Testis (tissue), 3 donors: ENCODE data around the gene TMEM61. TPM values are rescaled to one million over a fixed set of nuclear protein-coding genes. Genes with fewer than 3 reads are reported as not detected.

Source experiments
- DNase-seq: peaks from one replicate; pipeline ENCODE4 v3.0.0-alpha.2; 2019
- H3K27ac ChIP-seq, 2 donors: fragments of 200-600 bp; sonication (generic); one replicate each; pipeline ENCODE4 v1.5.1; 2019
- H3K27me3 ChIP-seq: fragments of 200-600 bp; sonication (generic); one replicate; pipeline ENCODE4 v1.5.1; 2019
- H3K36me3 ChIP-seq: fragments of 200-600 bp; sonication (generic); one replicate; pipeline ENCODE4 v1.5.1; 2017; ENCODE audit warnings: low read depth; ENCODE audit errors: missing control alignments
- H3K4me1 ChIP-seq: fragments of 200-600 bp; sonication (generic); one replicate; pipeline ENCODE4 v1.5.1; 2019
- H3K4me3 ChIP-seq, 2 donors: fragments of 200-600 bp; sonication (generic); one replicate each; pipeline ENCODE4 v1.5.1; 2017 to 2019
- H3K9me3 ChIP-seq: fragments of 200-600 bp; sonication (generic); one replicate; pipeline ENCODE4 v1.5.1; 2017
- POLR2A ChIP-seq: fragments of 450-650 bp; IDR thresholded peaks from one replicate; pipeline ENCODE4 v1.6.1; 2017; ENCODE audit warnings: antibody characterized with exemption, mild to moderate bottlenecking, moderate library complexity
- WGBS, 2 donors: methylation state at CpG; one replicate each; pipeline ENCODE4 v1.1.5; 2018; 5-methylcytosine and 5-hydroxymethylcytosine counted together
- intact Hi-C: fragments of 100-400 bp; cut with DNase I; formaldehyde crosslinking; loops from one replicate; pipeline ENCODE4 v1.15.1; 2023; ENCODE audit warnings: low total_unique reads
- polyA plus RNA-seq: library from polyadenylated mRNA; stranded (reverse); fragments of 350-450 nt; fragmentation: Illumina TruSeq; extraction: RNeasy Lipid Tissue Mini Kit (QIAGEN cat#74804); gene quantifications from one replicate; pipeline ENCODE4 v1.2.3, GENCODE V29; 2014; ENCODE audit warnings: low read depth, low replicate concordance; ENCODE audit not compliant: insufficient read depth
- total RNA-seq, 2 donors: library from RNA; depleted of rRNA; stranded (reverse); fragments of >200 nt; gene quantifications; one replicate each; pipeline ENCODE4 v1.2.3, GENCODE V29; 2016
- TF ChIP-seq, protein P1 (sequence below), 3 experiments: fragments of 450-650 bp in 2 of 3; fragments of 200-600 bp in 1 of 3; sonication (generic) in 1 of 3; IDR thresholded peaks; one replicate each; pipeline ENCODE4 v1.5.1; 2016 to 2019; ENCODE audit warnings: antibody characterized with exemption in 3 of 3, mild to moderate bottlenecking in 2 of 3, moderate library complexity in 1 of 3

TMEM61 gene
- total and polyA plus RNA-seq, 3 donors from 2014 or later = 0.31 to 1.4 (median 1.1) TPM

GRCh38 chr1:55010194-55010886 is 29.9 kb downstream of the TMEM61 start:
- no peaks in the 10 kb centered on the region for H3K9me3 ChIP-seq
- 92 to 96% methylated on average over 4 to 9 of the region's 9 CpGs for WGBS, 2 donors
- intact Hi-C loops = no loop called here

GRCh38 chr1:55010887-55011217 is 30.4 kb downstream of the TMEM61 start:
- no peaks in the 10 kb centered on the region for H3K27me3 ChIP-seq
- H3K9me3 ChIP-seq = no peaks in the 10 kb centered on the region
- TF ChIP-seq, protein P1, sequence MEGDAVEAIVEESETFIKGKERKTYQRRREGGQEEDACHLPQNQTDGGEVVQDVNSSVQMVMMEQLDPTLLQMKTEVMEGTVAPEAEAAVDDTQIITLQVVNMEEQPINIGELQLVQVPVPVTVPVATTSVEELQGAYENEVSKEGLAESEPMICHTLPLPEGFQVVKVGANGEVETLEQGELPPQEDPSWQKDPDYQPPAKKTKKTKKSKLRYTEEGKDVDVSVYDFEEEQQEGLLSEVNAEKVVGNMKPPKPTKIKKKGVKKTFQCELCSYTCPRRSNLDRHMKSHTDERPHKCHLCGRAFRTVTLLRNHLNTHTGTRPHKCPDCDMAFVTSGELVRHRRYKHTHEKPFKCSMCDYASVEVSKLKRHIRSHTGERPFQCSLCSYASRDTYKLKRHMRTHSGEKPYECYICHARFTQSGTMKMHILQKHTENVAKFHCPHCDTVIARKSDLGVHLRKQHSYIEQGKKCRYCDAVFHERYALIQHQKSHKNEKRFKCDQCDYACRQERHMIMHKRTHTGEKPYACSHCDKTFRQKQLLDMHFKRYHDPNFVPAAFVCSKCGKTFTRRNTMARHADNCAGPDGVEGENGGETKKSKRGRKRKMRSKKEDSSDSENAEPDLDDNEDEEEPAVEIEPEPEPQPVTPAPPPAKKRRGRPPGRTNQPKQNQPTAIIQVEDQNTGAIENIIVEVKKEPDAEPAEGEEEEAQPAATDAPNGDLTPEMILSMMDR (IDR thresholded peaks at IDR 0.05) = no peak
- TF ChIP-seq POLR2A = no peak
- no peak overlapping the region for H3K27ac ChIP-seq
- H3K36me3 ChIP-seq = no peaks in the 10 kb centered on the region
- no peak for DNase-seq
- H3K4me1 ChIP-seq = no peaks in the 10 kb centered on the region
- intact Hi-C loops = no loop called here
- 79 to 92% methylated on average over 7 of the region's 7 CpGs for WGBS, 2 donors
- H3K4me3 ChIP-seq = no peak overlapping the region

More at GRCh38 chr1:55010194-55010886, 29.9 kb downstream of the TMEM61 start:
- TF ChIP-seq, protein P1 (IDR thresholded peaks at IDR 0.05) = no peak
- no peak for TF ChIP-seq POLR2A
- no peak overlapping the region for H3K27ac ChIP-seq
- no peaks in the 10 kb centered on the region for H3K4me1 ChIP-seq
- no peak for DNase-seq
- no peaks in the 10 kb centered on the region for H3K27me3 ChIP-seq
- H3K36me3 ChIP-seq = no peaks in the 10 kb centered on the region
- no peak overlapping the region for H3K4me3 ChIP-seq

DNA sequence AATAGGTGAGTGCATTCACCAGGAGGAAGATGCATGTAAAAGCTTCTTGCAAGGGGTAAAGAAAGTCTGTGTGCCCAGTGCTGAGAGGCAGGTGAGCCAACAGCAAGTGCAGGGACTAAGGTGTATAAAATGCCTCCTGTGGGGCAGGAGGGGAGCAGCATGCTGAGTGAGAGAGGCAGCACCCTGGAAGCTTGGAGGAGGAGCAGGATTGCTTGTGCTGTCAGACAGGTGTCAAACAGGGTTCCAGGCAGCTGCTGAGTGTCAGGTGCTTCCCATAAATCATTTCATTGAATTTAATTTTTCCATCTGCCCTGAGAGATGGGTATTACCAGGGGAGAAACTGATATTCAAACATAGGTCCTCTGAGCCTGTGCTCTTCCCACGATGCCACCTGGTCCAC is 32.2 kb downstream of the TMEM61 start:
- no peak overlapping the region for H3K27ac ChIP-seq
- 81 to 90% methylated on average over 1 of the region's 1 CpG for WGBS, 2 donors
- intact Hi-C loops = no loop called here

DNA sequence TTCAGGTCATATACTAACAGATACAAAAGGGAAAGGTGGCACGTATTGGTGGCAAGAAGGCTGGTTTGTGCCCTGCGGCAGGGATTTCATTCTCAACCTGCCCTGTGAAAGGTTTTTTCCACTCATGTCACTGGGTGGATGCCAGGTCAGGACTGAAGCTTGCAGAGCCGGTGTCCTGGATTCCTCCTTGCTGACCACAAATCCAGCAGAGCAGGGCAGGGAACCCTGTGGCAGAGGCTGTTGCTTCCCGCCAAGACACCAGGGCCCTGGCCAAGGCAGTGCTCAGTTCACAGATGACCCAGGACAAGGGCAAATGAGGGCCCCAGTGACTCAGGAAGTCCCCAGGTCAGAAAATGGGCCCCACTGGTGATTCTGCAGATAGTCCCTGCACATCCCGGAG is 34.7 kb downstream of the TMEM61 start:
- TF ChIP-seq, protein P1 (IDR thresholded peaks at IDR 0.05) = no peak
- no peak for TF ChIP-seq POLR2A
- Histone ChIP-seq H3K27ac (no peak overlapping the region), H3K4me1 (no peaks in the 10 kb centered on the region), H3K36me3 (no peaks in the 10 kb centered on the region), H3K9me3 (no peaks in the 10 kb centered on the region), H3K4me3 (no peak overlapping the region), H3K27me3 (no peaks in the 10 kb centered on the region)
- 82 to 95% methylated on average over 3 to 5 of the region's 5 CpGs for WGBS, 2 donors
- no peak for DNase-seq
- intact Hi-C loops = no loop called here

More for the DNA sequence above, 32.2 kb downstream of the TMEM61 start:
- TF ChIP-seq, protein P1 (IDR thresholded peaks at IDR 0.05) = no peak
- H3K27me3 ChIP-seq = no peaks in the 10 kb centered on the region
- H3K4me3 ChIP-seq = no peak overlapping the region
- H3K9me3 ChIP-seq = no peaks in the 10 kb centered on the region
- no peak for DNase-seq
- H3K4me1 ChIP-seq = no peaks in the 10 kb centered on the region
- H3K36me3 ChIP-seq = no peaks in the 10 kb centered on the region
